Central memory CD8-positive, alpha-beta T cell (primary cell): Measurements from ENCODE around the gene FBXO42.

ENCODE experiments used
- ATAC-seq: fragments of 150-1000 bp; cut with Tn5 transposase; replicated peaks from 2 replicates; pipeline ENCODE4 v1.10.0; 2022; ENCODE audit warnings: mild to moderate bottlenecking, moderate FRiP score, moderate number of reproducible peaks; ENCODE audit not compliant: poor library complexity, severe bottlenecking; ENCODE audit errors: extremely low read depth
- DNase-seq, 2 donors: peaks; one replicate each; pipeline ENCODE4 v3.0.0; 2021; ENCODE audit warnings: low spot score in 2 of 2
- H3K27ac Mint-ChIP-seq: one replicate; pipeline ENCODE4 v1.8.0; 2022; ENCODE audit warnings: low read depth, mild to moderate bottlenecking, moderate library complexity, mixed read lengths
- H3K27me3 Mint-ChIP-seq: one replicate; pipeline ENCODE4 v1.8.0; 2022; ENCODE audit warnings: mixed read lengths
- H3K36me3 Mint-ChIP-seq: one replicate; pipeline ENCODE4 v1.8.0; 2022; ENCODE audit warnings: mild to moderate bottlenecking, moderate library complexity, mixed read lengths; ENCODE audit not compliant: insufficient read depth
- H3K4me1 Mint-ChIP-seq: one replicate; pipeline ENCODE4 v1.8.0; 2022; ENCODE audit warnings: mixed read lengths
- H3K4me3 Mint-ChIP-seq: one replicate; pipeline ENCODE4 v1.8.0; 2022; ENCODE audit warnings: mild to moderate bottlenecking, moderate library complexity, mixed read lengths
- H3K9me3 Mint-ChIP-seq: one replicate; pipeline ENCODE4 v1.8.0; 2022; ENCODE audit warnings: mixed read lengths

The FBXO42 gene

GRCh38 chr1:16296643-16297042 lies 55.6 kb downstream of the FBXO42 start:
- Mint-ChIP-seq H3K27ac (no peak overlapping the region), H3K4me3 (no peak overlapping the region), H3K27me3 (no peaks in the 10 kb centered on the region), H3K4me1 (peaks cover 13% of the 10 kb centered on the region), H3K36me3 (peaks cover 38% of the 10 kb centered on the region), H3K9me3 (no peaks in the 10 kb centered on the region)
- no peak for DNase-seq
- ATAC-seq = no peak

GRCh38 chr1:16294219-16295212 lies 57.8 kb downstream of the FBXO42 start:
- Mint-ChIP-seq H3K36me3 (peaks cover 31% of the 10 kb centered on the region), H3K27me3 (no peaks in the 10 kb centered on the region), H3K4me1 (peaks cover 18% of the 10 kb centered on the region), H3K27ac (no peak overlapping the region), H3K9me3 (no peaks in the 10 kb centered on the region), H3K4me3 (no peak overlapping the region)
- DNase-seq (no peak), ATAC-seq (no peak)

GRCh38 chr1:16293538-16293937 lies 58.7 kb downstream of the FBXO42 start:
- H3K9me3 Mint-ChIP-seq = no peaks in the 10 kb centered on the region
- H3K36me3 Mint-ChIP-seq = peaks cover 33% of the 10 kb centered on the region
- DNase-seq = no peak
- H3K4me3 Mint-ChIP-seq = no peak overlapping the region
- no peak for ATAC-seq
- H3K4me1 Mint-ChIP-seq = peaks cover 22% of the 10 kb centered on the region
- H3K27ac Mint-ChIP-seq = no peak overlapping the region
- H3K27me3 Mint-ChIP-seq = no peaks in the 10 kb centered on the region

DNA sequence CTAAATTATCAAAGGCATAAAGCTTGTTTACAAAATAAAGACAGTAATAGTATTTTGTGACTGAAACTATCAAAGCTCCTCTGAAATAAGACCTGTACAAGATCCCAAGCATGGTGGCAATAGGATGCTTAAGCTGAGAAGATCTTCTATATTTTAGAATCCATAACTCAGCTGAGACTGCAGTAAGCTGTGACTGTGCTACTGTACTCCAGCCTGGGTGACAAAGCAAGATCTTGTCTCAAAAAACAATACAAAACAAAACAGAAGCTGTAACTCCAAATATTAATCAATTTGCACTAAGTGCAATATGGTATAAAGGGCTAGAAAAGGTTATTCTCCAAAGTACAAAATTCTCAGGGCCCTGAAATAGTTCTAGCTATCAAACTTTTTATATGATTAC lies 59.5 kb downstream of the FBXO42 start:
- H3K36me3 Mint-ChIP-seq = peaks cover 34% of the 10 kb centered on the region
- ATAC-seq = no peak

DNA sequence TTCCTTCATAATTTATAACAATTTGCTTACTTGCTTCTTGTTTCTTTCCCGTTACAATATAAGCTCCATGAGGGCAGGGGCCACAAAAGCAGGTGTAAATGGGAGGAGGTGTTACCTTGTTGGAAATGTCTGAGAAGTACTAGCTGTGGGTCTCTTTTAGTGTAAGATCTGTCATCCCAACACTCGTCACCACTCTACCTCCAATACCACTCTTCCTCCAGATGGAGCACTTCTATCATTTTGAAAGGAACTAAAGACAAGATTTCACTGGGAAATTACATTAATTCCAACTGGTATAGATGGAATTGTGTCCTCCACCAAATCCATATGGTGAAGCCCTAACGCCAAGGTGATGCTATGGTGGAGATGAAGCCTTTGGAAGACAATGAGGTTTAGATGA lies 62.3 kb downstream of the FBXO42 start:
- H3K9me3 Mint-ChIP-seq = no peaks in the 10 kb centered on the region
- H3K27ac Mint-ChIP-seq = peak overlapping the region; percentile 3
- peaks cover 15% of the 10 kb centered on the region for H3K4me1 Mint-ChIP-seq

More for the DNA sequence above, 59.5 kb downstream of the FBXO42 start:
- H3K4me3 Mint-ChIP-seq = no peak overlapping the region
- no peaks in the 10 kb centered on the region for H3K9me3 Mint-ChIP-seq
- peaks cover 22% of the 10 kb centered on the region for H3K4me1 Mint-ChIP-seq
- H3K27me3 Mint-ChIP-seq = no peaks in the 10 kb centered on the region
- DNase-seq = no peak
- peak overlapping the region; percentile 62 for H3K27ac Mint-ChIP-seq

GRCh38 chr1:16286122-16286521 lies 66.2 kb downstream of the FBXO42 start:
- H3K9me3 Mint-ChIP-seq = no peaks in the 10 kb centered on the region
- H3K4me3 Mint-ChIP-seq = no peak overlapping the region
- ATAC-seq (no peak), DNase-seq (no peak)
- peaks cover 20% of the 10 kb centered on the region for H3K4me1 Mint-ChIP-seq
- H3K36me3 Mint-ChIP-seq = peaks cover 19% of the 10 kb centered on the region
- no peak overlapping the region for H3K27ac Mint-ChIP-seq
- H3K27me3 Mint-ChIP-seq = no peaks in the 10 kb centered on the region

More for the DNA sequence above, 62.3 kb downstream of the FBXO42 start:
- ATAC-seq (no peak), DNase-seq (no peak)
- H3K27me3 Mint-ChIP-seq = no peaks in the 10 kb centered on the region
- H3K4me3 Mint-ChIP-seq = no peak overlapping the region
- H3K36me3 Mint-ChIP-seq = peaks cover 26% of the 10 kb centered on the region

GRCh38 chr1:16281765-16282164 lies 70.5 kb downstream of the FBXO42 start:
- no peaks in the 10 kb centered on the region for H3K27me3 Mint-ChIP-seq
- H3K4me1 Mint-ChIP-seq = peaks cover 5% of the 10 kb centered on the region
- H3K36me3 Mint-ChIP-seq = peaks cover 7% of the 10 kb centered on the region
- no peak overlapping the region for H3K27ac Mint-ChIP-seq
- DNase-seq (no peak), ATAC-seq (no peak)
- no peak overlapping the region for H3K4me3 Mint-ChIP-seq
- H3K9me3 Mint-ChIP-seq = no peaks in the 10 kb centered on the region

- ATAC-seq (no peak), DNase-seq (no peak)
- H3K9me3 Mint-ChIP-seq = no peaks in the 10 kb centered on the region
- peaks cover 10% of the 10 kb centered on the region for H3K4me1 Mint-ChIP-seq
- no peak overlapping the region for H3K4me3 Mint-ChIP-seq
- peaks cover 4% of the 10 kb centered on the region for H3K36me3 Mint-ChIP-seq
- no peak overlapping the region for H3K27ac Mint-ChIP-seq
- no peaks in the 10 kb centered on the region for H3K27me3 Mint-ChIP-seq
Measured at GRCh38 chr1:16279186-16279585, 73.1 kb downstream of the FBXO42 start.

- ATAC-seq = no peak
- Mint-ChIP-seq H3K27ac (no peak overlapping the region), H3K4me1 (peaks cover 23% of the 10 kb centered on the region), H3K4me3 (no peak overlapping the region), H3K36me3 (peaks cover 5% of the 10 kb centered on the region), H3K27me3 (no peaks in the 10 kb centered on the region), H3K9me3 (no peaks in the 10 kb centered on the region)
- no peak for DNase-seq
Measured at GRCh38 chr1:16276302-16277030, 75.8 kb downstream of the FBXO42 start.

GRCh38 chr1:16275591-16275990 lies 76.7 kb downstream of the FBXO42 start:
- H3K27ac Mint-ChIP-seq = no peak overlapping the region
- H3K9me3 Mint-ChIP-seq = no peaks in the 10 kb centered on the region
- H3K27me3 Mint-ChIP-seq = no peaks in the 10 kb centered on the region
- ATAC-seq (no peak), DNase-seq (no peak)
- H3K4me1 Mint-ChIP-seq = peaks cover 32% of the 10 kb centered on the region
- H3K4me3 Mint-ChIP-seq = no peak overlapping the region
- H3K36me3 Mint-ChIP-seq = peaks cover 5% of the 10 kb centered on the region

DNA sequence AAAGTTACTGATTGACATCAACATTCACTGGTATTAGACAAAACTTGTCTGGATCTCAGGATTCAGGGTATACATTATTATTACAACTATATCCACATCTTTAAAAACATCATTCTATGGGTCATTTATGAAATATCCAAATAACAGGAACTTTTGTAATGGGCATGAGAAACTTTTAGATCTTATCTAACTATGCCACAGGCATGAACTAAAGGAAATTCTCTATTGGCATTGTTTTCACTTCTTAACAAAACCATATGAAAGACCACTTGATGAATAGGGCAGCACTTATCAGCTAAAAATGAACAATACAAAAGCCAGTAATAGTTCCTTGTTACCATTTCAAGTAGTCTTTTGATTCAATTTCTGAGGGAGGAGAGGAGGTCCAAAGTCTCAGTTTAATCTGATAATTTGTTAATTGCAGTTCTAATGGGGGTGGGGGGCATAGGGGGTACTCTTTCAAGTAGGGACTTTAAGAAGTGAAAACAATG lies 84.5 kb downstream of the FBXO42 start:
- no peaks in the 10 kb centered on the region for H3K9me3 Mint-ChIP-seq
- peaks cover 39% of the 10 kb centered on the region for H3K4me1 Mint-ChIP-seq
- peaks cover 3% of the 10 kb centered on the region for H3K36me3 Mint-ChIP-seq
- no peaks in the 10 kb centered on the region for H3K27me3 Mint-ChIP-seq
- H3K27ac Mint-ChIP-seq = peak overlapping the region; percentile 52
- DNase-seq (no peak), ATAC-seq (no peak)
- no peak overlapping the region for H3K4me3 Mint-ChIP-seq

DNA sequence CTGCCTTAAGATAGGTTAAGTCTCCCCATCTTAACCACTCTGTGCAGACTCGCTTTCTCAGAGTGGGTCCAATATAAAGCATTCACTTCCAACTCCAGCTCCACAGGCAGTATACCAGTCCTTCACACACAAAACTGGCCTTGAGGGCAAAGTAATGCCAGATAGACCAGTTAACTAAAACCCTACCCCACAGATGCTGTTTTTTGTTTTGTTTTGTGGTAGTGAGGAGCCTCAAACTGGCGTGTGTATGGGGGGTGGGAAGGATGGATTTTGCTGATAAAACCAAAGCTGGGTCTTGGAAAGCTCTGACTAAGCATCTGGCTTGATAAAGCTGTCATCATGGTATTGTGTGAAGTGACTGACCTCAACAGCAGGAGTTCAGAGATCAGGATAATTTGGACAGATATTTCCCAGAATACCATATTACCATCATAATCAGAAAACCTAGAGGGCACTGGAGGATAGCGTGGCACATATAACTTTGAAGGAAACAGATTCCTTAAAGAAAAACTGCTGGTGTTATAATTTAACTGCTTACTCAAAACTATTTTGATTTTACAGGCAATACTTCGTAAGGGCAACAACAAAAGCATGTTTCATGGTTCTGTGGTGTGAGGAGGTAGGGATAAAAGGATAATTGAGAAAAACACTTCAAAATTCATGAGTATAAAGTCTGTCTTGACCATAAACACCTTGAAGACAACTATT lies 85.7 kb downstream of the FBXO42 start:
- no peak for ATAC-seq
- H3K36me3 Mint-ChIP-seq = peaks cover 1% of the 10 kb centered on the region
- peaks cover 37% of the 10 kb centered on the region for H3K4me1 Mint-ChIP-seq
- no peak overlapping the region for H3K4me3 Mint-ChIP-seq
- H3K27ac Mint-ChIP-seq = no peak overlapping the region
- H3K27me3 Mint-ChIP-seq = no peaks in the 10 kb centered on the region
- H3K9me3 Mint-ChIP-seq = no peaks in the 10 kb centered on the region
- no peak for DNase-seq
